Tibial artery (tissue), 4 donors: ENCODE measurements around the gene POU3F2.

ENCODE experiments used
- DNase-seq, 2 donors: peaks; one replicate each; pipeline ENCODE4 v3.0.0-alpha.2; 2019
- H3K27ac ChIP-seq, 2 donors: fragments of 200-600 bp; sonication (generic) in 1 of 2; 1 replicate in 1 of 2; 2 replicates in 1 of 2; pipeline ENCODE4 v1.5.1; 2018 to 2019; ENCODE audit warnings: mild to moderate bottlenecking in 1 of 2
- H3K27me3 ChIP-seq, 2 donors: fragments of 200-600 bp; sonication (generic) in 1 of 2; one replicate each; pipeline versions ENCODE4 v1.5.1 to v1.6.0; 2016 to 2019
- H3K36me3 ChIP-seq, 3 donors: fragments of 200-600 bp; sonication (generic) in 2 of 3; one replicate each; pipeline ENCODE4 v1.5.1; 2016 to 2019; ENCODE audit warnings: mild to moderate bottlenecking in 2 of 3
- H3K4me1 ChIP-seq, 4 donors: fragments of 200-600 bp; sonication (generic) in 2 of 4; 1 replicate in 3 of 4; 2 replicates in 1 of 4; pipeline ENCODE4 v1.5.1; 2016 to 2019
- H3K4me3 ChIP-seq, 2 donors: fragments of 200-600 bp; sonication (generic) in 1 of 2; 1 replicate in 1 of 2; 2 replicates in 1 of 2; pipeline ENCODE4 v1.5.1; 2018 to 2019; ENCODE audit warnings: mild to moderate bottlenecking in 2 of 2
- H3K9me3 ChIP-seq, 3 donors: fragments of 200-600 bp; sonication (generic) in 1 of 3; one replicate each; pipeline ENCODE4 v1.5.1; 2016 to 2019
- CTCF ChIP-seq, 2 experiments: fragments of 200-600 bp in 1 of 2; fragments of 450-650 bp in 1 of 2; IDR thresholded peaks; one replicate each; pipeline ENCODE4 v1.5.1; 2017 to 2019; ENCODE audit warnings: antibody characterized with exemption in 2 of 2, mild to moderate bottlenecking in 1 of 2, moderate library complexity in 1 of 2
- intact Hi-C: fragments of 100-400 bp; cut with DNase I; formaldehyde crosslinking; loops from one replicate; pipeline ENCODE4 v1.15.0; 2023; ENCODE audit warnings: low total_unique reads

POU3F2 gene

GRCh38 chr6:98834060-98835031 is at the start of gene POU3F2:
Gene POU3F2 (plus strand): TSS chr6:98834574. CDS start chr6:98834874, 300 bp downstream.
- TF ChIP-seq CTCF (IDR thresholded peaks at IDR 0.05), result no peak
- H3K9me3 ChIP-seq, result no peaks in the 10 kb centered on the region
- H3K27me3 ChIP-seq, result peaks cover 7 to 77% of the 10 kb centered on the region in 2 donors
- no peaks in the 10 kb centered on the region for H3K36me3 ChIP-seq
- peaks cover 0 to 52% (median 43%) of the 10 kb centered on the region in 4 donors for H3K4me1 ChIP-seq
- H3K4me3 ChIP-seq, result peak within 1 kb of the TSS; percentile 56 to 68
- H3K27ac ChIP-seq, result peak within 1 kb of the TSS; percentile 41 to 48
- DNase-seq, result peak; percentile 48 to 81
- intact Hi-C loops, result no loop called here

GRCh38 chr6:98787435-98787834 is 46.9 kb upstream of the POU3F2 start:
- DNase-seq, result no peak
- Histone ChIP-seq H3K9me3 (no peaks in the 10 kb centered on the region), H3K27ac (no peak overlapping the region), H3K27me3 (peaks cover 0 to 30% of the 10 kb centered on the region in 2 donors), H3K4me1 (no peaks in the 10 kb centered on the region), H3K36me3 (no peaks in the 10 kb centered on the region), H3K4me3 (no peak overlapping the region)
- no peak for TF ChIP-seq CTCF (IDR thresholded peaks at IDR 0.05)
- intact Hi-C loops, result no loop called here

GRCh38 chr6:98787961-98788360 is 46.4 kb upstream of the POU3F2 start:
- H3K36me3 ChIP-seq, result no peaks in the 10 kb centered on the region
- H3K4me3 ChIP-seq, result no peak overlapping the region
- H3K27me3 ChIP-seq, result peaks cover 0 to 30% of the 10 kb centered on the region in 2 donors
- H3K9me3 ChIP-seq, result no peaks in the 10 kb centered on the region
- H3K27ac ChIP-seq, result no peak overlapping the region
- no peak for TF ChIP-seq CTCF (IDR thresholded peaks at IDR 0.05)
- no peaks in the 10 kb centered on the region for H3K4me1 ChIP-seq
- intact Hi-C loops, result no loop called here
- no peak for DNase-seq

- no peak for DNase-seq
- intact Hi-C loops, result no loop called here
- Histone ChIP-seq H3K27me3 (peaks cover 0 to 9% of the 10 kb centered on the region in 2 donors), H3K4me3 (no peak overlapping the region), H3K27ac (no peak overlapping the region), H3K9me3 (no peaks in the 10 kb centered on the region), H3K36me3 (no peaks in the 10 kb centered on the region), H3K4me1 (no peaks in the 10 kb centered on the region)
- no peak for TF ChIP-seq CTCF (IDR thresholded peaks at IDR 0.05)
Observed at GRCh38 chr6:98794307-98794842, 40.0 kb upstream of the POU3F2 start.

- Histone ChIP-seq H3K9me3 (no peaks in the 10 kb centered on the region), H3K27me3 (peaks cover 0 to 2% of the 10 kb centered on the region in 2 donors), H3K36me3 (no peaks in the 10 kb centered on the region), H3K4me3 (no peak overlapping the region), H3K27ac (no peak overlapping the region), H3K4me1 (no peaks in the 10 kb centered on the region)
- no peak for TF ChIP-seq CTCF (IDR thresholded peaks at IDR 0.05)
- DNase-seq, result no peak
- intact Hi-C loops, result no loop called here
Observed at GRCh38 chr6:98797217-98797994, 37.0 kb upstream of the POU3F2 start.
